A673 (cell line): ENCODE results near the gene CNN2.

ENCODE experiments used
- CTCF ChIP-seq: fragments of 300-800, 200-600 bp; sonication (generic); conservative IDR thresholded peaks from 2 replicates; pipeline ENCODE4 v1.5.1; 2017; ENCODE audit warnings: low read depth, mild to moderate bottlenecking, antibody characterized with exemption, low read length, moderate library complexity, mixed read lengths
- EZH2 ChIP-seq: fragments of 200-600 bp; sonication (generic); IDR thresholded peaks from 2 replicates; pipeline ENCODE4 v1.6.1; 2017; ENCODE audit warnings: borderline replicate concordance, low read depth, mild to moderate bottlenecking, mixed read lengths, antibody characterized with exemption, low read length; ENCODE audit not compliant: poor library complexity, severe bottlenecking

GRCh38 chr19:1061987-1062386 is 35.6 kb downstream of the CNN2 start:
- TF ChIP-seq EZH2 = no peak
- TF ChIP-seq CTCF = no peak
